ENCODE data around the gene LPP.

LPP gene

GRCh38 chr3:188385295-188385694, 231.3 kb downstream of the LPP start:
- no peak for DNase-seq

GRCh38 chr3:188389711-188390342, 235.9 kb downstream of the LPP start:
- no peak for DNase-seq

DNA sequence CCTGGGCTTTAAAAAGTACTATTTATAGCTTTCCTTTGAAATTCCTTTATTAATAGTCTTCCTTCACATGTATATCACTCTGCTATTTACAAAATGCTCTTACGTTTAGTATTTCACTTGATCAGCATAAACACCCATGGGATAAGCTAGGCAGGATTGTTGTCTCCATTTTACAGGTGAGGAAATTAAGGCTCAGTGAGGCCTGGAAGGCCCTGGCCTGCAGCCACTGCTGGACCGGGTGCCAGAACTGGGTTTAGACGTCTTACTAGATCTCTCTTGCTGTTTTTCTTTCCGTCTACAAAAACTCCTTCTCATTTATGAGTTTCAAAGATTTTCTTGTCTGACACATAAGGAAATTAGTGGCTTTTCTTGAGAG, 236.4 kb downstream of the LPP start:
- no peak for DNase-seq

DNA sequence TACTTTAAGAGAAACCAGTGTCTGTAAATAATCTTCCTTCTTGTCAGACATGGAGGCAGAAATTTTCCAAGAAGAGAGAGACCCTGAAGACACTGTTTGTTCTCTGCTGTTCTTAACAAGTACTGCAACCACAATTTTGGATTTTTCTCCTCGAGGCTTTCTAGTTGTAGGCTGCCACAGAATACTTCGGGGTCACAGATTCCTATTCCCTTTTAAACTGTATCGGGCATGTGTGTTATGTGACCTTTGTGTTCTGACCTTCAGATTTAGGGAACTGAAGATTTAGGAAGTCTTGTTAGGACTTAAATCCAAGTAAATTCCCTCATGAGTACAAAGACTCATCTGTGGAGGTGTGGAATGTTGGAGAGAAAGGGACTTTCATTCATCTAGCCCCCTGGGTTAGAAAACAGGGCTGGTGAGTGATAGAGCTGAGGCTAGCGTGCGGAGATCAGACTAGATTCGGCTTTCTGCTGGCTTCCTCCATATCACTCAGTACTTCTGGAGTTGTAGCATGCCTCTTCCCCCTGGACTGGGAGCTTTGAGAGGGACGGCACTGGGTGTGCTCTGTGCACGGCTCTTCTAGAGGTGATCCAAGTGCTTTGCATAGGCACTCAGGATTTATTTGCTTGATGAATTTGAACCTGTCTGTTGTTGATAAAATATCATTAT, 237.0 kb downstream of the LPP start:
- no peak for DNase-seq

DNA sequence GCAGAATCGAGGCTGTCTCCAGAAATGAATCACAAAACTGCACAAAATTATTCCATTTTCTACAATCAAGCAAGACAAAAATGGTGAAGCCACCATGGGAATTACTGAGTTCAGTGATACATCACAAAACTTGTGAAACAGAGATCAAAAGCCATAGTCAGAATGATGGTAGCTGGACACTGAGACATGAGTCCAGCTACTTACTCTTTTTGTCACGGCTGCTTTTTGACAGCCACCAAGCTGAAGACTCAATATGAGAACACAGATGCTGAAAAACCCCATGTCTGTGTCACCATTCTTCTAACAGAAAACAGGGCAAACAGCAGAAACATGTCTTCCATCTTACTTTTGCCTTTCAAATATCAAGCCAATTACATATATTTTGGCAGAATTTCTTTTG, 237.6 kb downstream of the LPP start:
- DNase-seq: no peak

DNA sequence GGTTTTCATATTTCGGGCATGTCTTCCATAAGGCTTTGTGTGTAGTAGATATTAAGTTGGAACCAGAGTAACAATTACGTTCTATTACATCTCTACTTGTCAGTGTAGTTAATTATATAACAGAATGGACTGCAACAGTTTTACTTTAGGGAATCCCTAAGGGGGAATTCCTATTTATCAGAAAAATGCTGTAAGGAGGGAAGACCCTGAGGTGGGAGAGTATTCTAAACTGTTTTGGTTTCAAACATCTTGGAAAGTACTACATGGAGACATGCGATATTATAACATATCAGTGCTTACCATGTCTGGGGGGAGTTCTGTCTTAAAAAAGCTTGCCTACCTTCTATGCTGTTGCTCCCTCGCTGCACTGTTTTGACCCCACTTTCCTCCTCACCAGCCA, 238.1 kb downstream of the LPP start:
- no peak for DNase-seq

GRCh38 chr3:188394623-188395022, 240.7 kb downstream of the LPP start:
- no peak for DNase-seq

- no peak for DNase-seq
These were observed 242.3 kb downstream of the LPP start for GRCh38 chr3:188396251-188396650.

DNA sequence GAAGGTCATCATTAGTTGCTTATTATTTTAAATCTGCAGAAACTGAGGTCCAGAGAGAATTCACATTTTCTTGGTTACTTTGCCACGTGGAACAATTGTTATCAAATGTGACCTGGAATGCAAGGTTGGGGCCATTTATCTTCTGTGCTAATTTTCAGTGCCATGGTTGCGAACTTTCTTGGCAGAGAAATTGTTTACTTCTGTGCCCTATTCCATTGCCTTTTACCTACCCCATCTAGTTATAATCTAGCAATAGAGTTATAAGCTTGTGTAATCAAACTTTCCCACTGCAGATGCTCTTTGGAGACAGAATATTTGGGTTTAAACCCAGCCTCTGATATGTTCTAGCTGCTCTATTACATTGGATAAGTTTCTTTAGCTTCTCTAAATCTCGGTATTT, 242.9 kb downstream of the LPP start:
- no peak for DNase-seq

- no peak for DNase-seq
These were observed 244.1 kb downstream of the LPP start for GRCh38 chr3:188397766-188398705.

- DNase-seq: no peak
These were observed 246.7 kb downstream of the LPP start for GRCh38 chr3:188400494-188401243.

DNA sequence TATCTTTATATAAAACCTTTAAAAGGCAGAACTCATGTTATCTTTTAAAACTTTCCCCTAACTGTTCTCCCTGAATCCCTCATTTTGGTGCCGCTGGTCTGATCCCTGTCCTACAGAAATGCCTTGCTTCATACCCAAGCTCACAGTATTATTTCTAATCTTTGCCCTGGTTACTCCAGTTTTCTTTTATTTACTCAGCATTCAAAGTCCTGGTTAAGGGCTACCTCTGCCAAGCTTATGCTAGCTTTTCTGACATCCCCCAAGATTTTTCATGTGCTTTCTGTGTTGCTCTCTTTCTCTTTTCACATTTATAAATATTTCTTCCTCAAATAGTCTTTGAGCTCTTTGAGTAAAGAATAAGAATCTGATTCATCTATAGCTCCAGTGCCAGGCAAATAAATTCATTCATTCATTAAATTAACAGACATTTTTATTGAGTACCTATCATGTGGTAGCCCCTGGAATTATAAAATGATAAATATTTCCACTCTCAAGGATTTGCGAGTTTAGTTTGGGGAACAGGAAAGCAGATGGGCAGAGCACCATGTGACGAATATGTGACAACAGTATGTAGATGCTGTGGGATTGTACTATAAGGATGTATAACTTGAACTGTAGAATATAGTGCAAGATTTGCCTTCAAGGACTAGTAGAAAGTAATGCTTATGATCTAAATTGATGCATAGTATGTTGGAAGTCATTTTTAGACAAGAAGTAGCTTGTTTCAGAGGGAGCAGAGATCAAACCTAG, 247.5 kb downstream of the LPP start:
- no peak for DNase-seq

DNA sequence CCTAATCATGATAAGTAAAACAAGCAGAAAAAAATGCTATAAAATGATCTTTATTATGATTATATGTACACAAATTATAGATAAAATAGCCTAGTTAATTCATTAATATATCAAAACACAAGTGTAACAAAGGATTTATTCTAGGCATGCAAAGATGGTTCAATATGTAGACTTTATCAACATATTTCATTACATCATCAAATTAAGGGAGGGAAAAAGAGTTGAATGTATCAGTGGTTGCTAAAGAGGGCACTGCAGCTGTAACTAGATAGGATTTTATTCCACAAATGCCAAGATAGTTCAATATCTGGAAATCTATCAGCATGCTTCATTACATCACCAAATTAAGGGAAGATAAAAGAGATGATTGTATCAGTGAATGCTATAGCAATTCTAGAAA, 248.3 kb downstream of the LPP start:
- no peak for DNase-seq

- DNase-seq: no peak
These were observed 249.4 kb downstream of the LPP start for GRCh38 chr3:188403404-188403803.

DNA sequence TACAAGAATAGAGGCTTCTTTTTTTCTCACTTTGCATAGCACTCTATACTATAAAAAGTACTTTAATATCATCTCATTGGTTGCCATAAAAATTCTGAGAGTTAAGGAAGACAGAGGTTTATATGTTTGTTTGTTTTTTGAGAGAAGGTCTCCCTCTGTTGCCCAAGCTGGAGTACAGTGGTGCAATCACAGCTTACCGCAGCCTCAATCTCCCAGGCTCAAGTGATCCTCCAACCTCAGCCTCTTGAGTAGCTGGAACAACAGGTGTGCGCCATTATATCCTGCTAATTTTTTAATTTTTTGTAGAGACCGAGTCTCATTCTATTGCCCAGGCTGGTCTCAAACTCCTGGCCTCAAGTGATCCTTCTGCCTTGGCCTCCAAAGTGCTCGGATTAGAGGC, 250.2 kb downstream of the LPP start:
- no peak for DNase-seq

DNA sequence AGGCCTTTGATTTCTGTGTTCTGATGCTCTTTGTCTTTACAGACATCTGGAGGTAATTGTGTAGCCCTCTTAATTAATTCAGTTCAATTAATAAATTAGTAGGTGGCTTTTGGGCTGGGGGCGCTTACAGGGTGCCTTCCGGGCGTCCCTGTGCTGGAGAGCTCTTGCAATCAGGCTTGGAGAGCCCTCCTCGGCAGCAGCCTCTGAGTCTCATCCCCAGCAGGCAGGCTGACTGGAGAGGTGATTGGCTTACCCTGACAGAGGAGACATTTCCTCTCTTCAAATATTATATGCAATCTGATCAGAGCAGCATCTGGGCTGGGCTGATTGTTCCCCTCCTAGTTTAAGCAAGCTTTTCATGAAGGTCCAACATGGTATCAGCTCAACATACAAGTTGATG, 250.7 kb downstream of the LPP start:
- no peak for DNase-seq

GRCh38 chr3:188407158-188407880, 253.4 kb downstream of the LPP start:
- peak; percentile 77 for DNase-seq

DNA sequence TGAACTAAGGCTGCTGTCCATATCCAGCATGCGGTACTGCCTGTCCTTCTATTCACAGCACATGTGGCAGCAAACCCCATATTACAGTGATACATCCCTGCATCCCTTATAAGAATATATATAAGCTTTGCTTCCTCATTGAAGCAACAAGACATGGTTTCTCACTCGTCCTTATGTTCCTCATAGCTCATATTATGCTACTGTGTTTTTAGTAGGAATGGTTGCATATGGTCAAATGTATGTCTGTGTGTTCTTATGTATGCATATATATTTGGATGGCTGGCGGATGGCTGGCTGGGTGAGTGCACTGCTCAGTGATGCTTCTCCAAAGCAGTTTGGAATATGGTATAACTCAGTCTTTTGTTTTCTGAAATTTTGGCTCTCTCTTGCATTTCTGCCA, 254.9 kb downstream of the LPP start:
- DNase-seq: no peak

GRCh38 chr3:188411750-188412149, 257.8 kb downstream of the LPP start:
- DNase-seq: no peak

- DNase-seq: no peak
These were observed 261.2 kb downstream of the LPP start for GRCh38 chr3:188415196-188415595.

GRCh38 chr3:188416041-188416440, 262.1 kb downstream of the LPP start:
- DNase-seq: no peak

- no peak for DNase-seq
These were observed 263.3 kb downstream of the LPP start for GRCh38 chr3:188417271-188417696.

All from HCEC 1CT (cell line).